Measurements from ENCODE around the gene TEDDM1. TPM values are rescaled to one million over a fixed set of nuclear protein-coding genes. Genes with fewer than 3 reads are reported as not detected.

TEDDM1 gene
- total and polyA plus RNA-seq, 2 donors, result 0.02 TPM; not detected in 1

GRCh38 chr1:182374101-182374834, 26.2 kb downstream of the TEDDM1 start:
- no peaks in the 10 kb centered on the region for H3K9me3 ChIP-seq (ENCODE audit: control insufficient read depth in 2 of 2, insufficient read depth in 1 of 2, low read length in 1 of 2)
- WGBS, result 94% methylated on average over 5 of the region's 5 CpGs
- no peak overlapping the region for H3K27ac ChIP-seq (ENCODE audit: low read depth in 1 of 2, low read length in 1 of 2)
- H3K27me3 ChIP-seq (ENCODE audit: control insufficient read depth in 2 of 2, insufficient read depth in 1 of 2, low read length in 1 of 2), result no peaks in the 10 kb centered on the region
- no peaks in the 10 kb centered on the region for H3K36me3 ChIP-seq (ENCODE audit: control insufficient read depth in 2 of 2, insufficient read depth in 2 of 2, low read length in 1 of 2)
- no peak overlapping the region for H3K4me3 ChIP-seq (ENCODE audit: low read length in 2 of 2)
- no peaks in the 10 kb centered on the region for H3K4me1 ChIP-seq (ENCODE audit: control insufficient read depth in 2 of 2, insufficient read depth in 2 of 2, low read length in 2 of 2)
- DNase-seq (ENCODE audit: low read depth in 6 of 9, low spot score in 9 of 9), result no peak

- Histone ChIP-seq H3K9me3 (ENCODE audit: control insufficient read depth in 2 of 2, insufficient read depth in 1 of 2, low read length in 1 of 2) (no peaks in the 10 kb centered on the region), H3K27ac (ENCODE audit: low read depth in 1 of 2, low read length in 1 of 2) (no peak overlapping the region), H3K36me3 (ENCODE audit: control insufficient read depth in 2 of 2, insufficient read depth in 2 of 2, low read length in 1 of 2) (no peaks in the 10 kb centered on the region), H3K27me3 (ENCODE audit: control insufficient read depth in 2 of 2, insufficient read depth in 1 of 2, low read length in 1 of 2) (no peaks in the 10 kb centered on the region), H3K4me1 (ENCODE audit: control insufficient read depth in 2 of 2, insufficient read depth in 2 of 2, low read length in 2 of 2) (no peaks in the 10 kb centered on the region), H3K4me3 (ENCODE audit: low read length in 2 of 2) (no peak overlapping the region)
- 64% methylated on average over 3 of the region's 3 CpGs for WGBS
- no peak for DNase-seq (ENCODE audit: low read depth in 6 of 9, low spot score in 9 of 9)
These were observed 29.9 kb downstream of the TEDDM1 start for GRCh38 chr1:182370532-182370931.

DNA sequence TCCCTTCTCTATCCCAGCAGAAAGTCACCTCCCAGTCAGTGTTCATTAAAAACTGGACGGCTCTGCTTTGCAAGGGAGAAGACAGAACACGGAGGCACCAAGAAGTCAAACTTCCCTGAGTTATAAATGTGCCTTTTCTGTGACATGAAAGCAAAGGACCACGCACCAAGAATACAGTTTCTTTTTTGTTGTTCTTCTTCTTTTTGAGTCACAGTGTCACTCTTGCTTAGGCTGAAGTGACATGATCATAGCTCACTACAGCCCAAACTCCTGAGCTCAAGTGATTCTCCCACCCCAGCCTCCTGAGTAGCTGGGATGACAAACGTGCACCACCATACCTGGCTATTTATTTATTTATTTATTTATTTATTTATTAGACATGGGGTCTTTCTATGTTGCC, 31.6 kb downstream of the TEDDM1 start:
- H3K36me3 ChIP-seq (ENCODE audit: control insufficient read depth in 2 of 2, insufficient read depth in 2 of 2, low read length in 1 of 2), result no peaks in the 10 kb centered on the region
- no peak overlapping the region for H3K27ac ChIP-seq (ENCODE audit: low read depth in 1 of 2, low read length in 1 of 2)
- no peaks in the 10 kb centered on the region for H3K9me3 ChIP-seq (ENCODE audit: control insufficient read depth in 2 of 2, insufficient read depth in 1 of 2, low read length in 1 of 2)
- 89% methylated on average over 4 of the region's 4 CpGs for WGBS
- H3K4me1 ChIP-seq (ENCODE audit: control insufficient read depth in 2 of 2, insufficient read depth in 2 of 2, low read length in 2 of 2), result no peaks in the 10 kb centered on the region
- DNase-seq (ENCODE audit: low read depth in 6 of 9, low spot score in 9 of 9), result no peak
- H3K27me3 ChIP-seq (ENCODE audit: control insufficient read depth in 2 of 2, insufficient read depth in 1 of 2, low read length in 1 of 2), result no peaks in the 10 kb centered on the region
- no peak overlapping the region for H3K4me3 ChIP-seq (ENCODE audit: low read length in 2 of 2)

DNA sequence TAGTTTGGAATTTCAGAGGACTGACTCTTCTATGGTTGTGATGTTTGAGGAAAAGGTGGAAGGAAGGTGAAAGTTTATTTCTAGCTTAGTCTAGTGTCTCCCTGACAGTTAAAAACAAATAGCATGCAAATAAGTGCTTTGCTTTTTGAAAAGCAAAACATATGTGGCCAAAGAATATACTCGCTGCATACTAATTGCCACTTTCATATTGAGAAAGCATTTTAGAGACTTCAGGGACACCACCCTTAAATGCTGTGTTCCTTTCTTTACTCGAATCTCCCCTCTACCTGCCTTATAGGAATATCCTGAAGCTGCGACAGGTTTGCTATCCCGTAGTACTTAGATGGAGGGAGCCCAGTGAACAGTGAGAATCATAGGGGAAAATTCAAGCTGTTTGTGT, 32.1 kb downstream of the TEDDM1 start:
- Histone ChIP-seq H3K4me1 (ENCODE audit: control insufficient read depth in 2 of 2, insufficient read depth in 2 of 2, low read length in 2 of 2) (no peaks in the 10 kb centered on the region), H3K27ac (ENCODE audit: low read depth in 1 of 2, low read length in 1 of 2) (no peak overlapping the region), H3K36me3 (ENCODE audit: control insufficient read depth in 2 of 2, insufficient read depth in 2 of 2, low read length in 1 of 2) (no peaks in the 10 kb centered on the region), H3K4me3 (ENCODE audit: low read length in 2 of 2) (no peak overlapping the region), H3K9me3 (ENCODE audit: control insufficient read depth in 2 of 2, insufficient read depth in 1 of 2, low read length in 1 of 2) (no peaks in the 10 kb centered on the region), H3K27me3 (ENCODE audit: control insufficient read depth in 2 of 2, insufficient read depth in 1 of 2, low read length in 1 of 2) (no peaks in the 10 kb centered on the region)
- WGBS, result 92% methylated on average over 4 of the region's 4 CpGs
- no peak for DNase-seq (ENCODE audit: low read depth in 6 of 9, low spot score in 9 of 9)

- H3K4me3 ChIP-seq (ENCODE audit: low read length in 2 of 2), result no peak overlapping the region
- H3K27ac ChIP-seq (ENCODE audit: low read depth in 1 of 2, low read length in 1 of 2), result no peak overlapping the region
- no peak for DNase-seq (ENCODE audit: low read depth in 6 of 9, low spot score in 9 of 9)
- H3K36me3 ChIP-seq (ENCODE audit: control insufficient read depth in 2 of 2, insufficient read depth in 2 of 2, low read length in 1 of 2), result no peaks in the 10 kb centered on the region
- H3K9me3 ChIP-seq (ENCODE audit: control insufficient read depth in 2 of 2, insufficient read depth in 1 of 2, low read length in 1 of 2), result no peaks in the 10 kb centered on the region
- H3K4me1 ChIP-seq (ENCODE audit: control insufficient read depth in 2 of 2, insufficient read depth in 2 of 2, low read length in 2 of 2), result no peaks in the 10 kb centered on the region
- no peaks in the 10 kb centered on the region for H3K27me3 ChIP-seq (ENCODE audit: control insufficient read depth in 2 of 2, insufficient read depth in 1 of 2, low read length in 1 of 2)
- WGBS, result 94% methylated on average over 2 of the region's 2 CpGs
These were observed 32.5 kb downstream of the TEDDM1 start for GRCh38 chr1:182367926-182368325.

GRCh38 chr1:182366596-182366995, 33.9 kb downstream of the TEDDM1 start:
- no peaks in the 10 kb centered on the region for H3K9me3 ChIP-seq (ENCODE audit: control insufficient read depth in 2 of 2, insufficient read depth in 1 of 2, low read length in 1 of 2)
- 96% methylated on average over 2 of the region's 2 CpGs for WGBS

DNA sequence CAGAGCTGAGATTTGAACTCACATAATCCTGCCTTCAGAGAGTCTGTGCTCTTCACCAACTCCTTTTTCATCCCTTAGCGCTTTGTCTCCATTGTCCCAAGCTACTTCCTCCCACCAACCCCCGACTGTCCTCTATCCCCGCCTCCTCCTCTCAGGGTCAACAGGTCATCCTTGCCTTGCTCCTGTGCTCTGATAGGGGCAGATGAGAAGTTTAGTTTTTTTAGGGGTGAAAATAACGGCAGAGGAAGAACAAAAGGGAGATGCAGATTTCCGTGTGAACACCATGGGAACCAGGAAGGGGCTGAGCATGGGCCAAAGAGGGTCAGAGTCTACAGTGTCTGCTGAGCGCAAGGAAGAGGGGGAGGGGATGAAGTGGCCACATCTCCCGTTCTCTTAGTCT, 40.8 kb downstream of the TEDDM1 start:
- Histone ChIP-seq H3K27ac (ENCODE audit: low read depth in 1 of 2, low read length in 1 of 2) (no peak overlapping the region), H3K27me3 (ENCODE audit: control insufficient read depth in 2 of 2, insufficient read depth in 1 of 2, low read length in 1 of 2) (no peaks in the 10 kb centered on the region), H3K4me3 (ENCODE audit: low read length in 2 of 2) (no peak overlapping the region), H3K4me1 (ENCODE audit: control insufficient read depth in 2 of 2, insufficient read depth in 2 of 2, low read length in 2 of 2) (peaks cover 11 to 14% of the 10 kb centered on the region in 2 donors), H3K36me3 (ENCODE audit: control insufficient read depth in 2 of 2, insufficient read depth in 2 of 2, low read length in 1 of 2) (no peaks in the 10 kb centered on the region), H3K9me3 (ENCODE audit: control insufficient read depth in 2 of 2, insufficient read depth in 1 of 2, low read length in 1 of 2) (no peaks in the 10 kb centered on the region)
- 83% methylated on average over 7 of the region's 7 CpGs for WGBS
- no peak for DNase-seq (ENCODE audit: low read depth in 6 of 9, low spot score in 9 of 9)

More at GRCh38 chr1:182366596-182366995, 33.9 kb downstream of the TEDDM1 start:
- H3K27me3 ChIP-seq (ENCODE audit: control insufficient read depth in 2 of 2, insufficient read depth in 1 of 2, low read length in 1 of 2), result no peaks in the 10 kb centered on the region
- H3K4me1 ChIP-seq (ENCODE audit: control insufficient read depth in 2 of 2, insufficient read depth in 2 of 2, low read length in 2 of 2), result no peaks in the 10 kb centered on the region
- no peak for DNase-seq (ENCODE audit: low read depth in 6 of 9, low spot score in 9 of 9)
- H3K36me3 ChIP-seq (ENCODE audit: control insufficient read depth in 2 of 2, insufficient read depth in 2 of 2, low read length in 1 of 2), result no peaks in the 10 kb centered on the region
- H3K27ac ChIP-seq (ENCODE audit: low read depth in 1 of 2, low read length in 1 of 2), result no peak overlapping the region
- no peak overlapping the region for H3K4me3 ChIP-seq (ENCODE audit: low read length in 2 of 2)

GRCh38 chr1:182357913-182358312, 42.6 kb downstream of the TEDDM1 start:
- H3K27me3 ChIP-seq (ENCODE audit: control insufficient read depth in 2 of 2, insufficient read depth in 1 of 2, low read length in 1 of 2), result no peaks in the 10 kb centered on the region
- no peaks in the 10 kb centered on the region for H3K36me3 ChIP-seq (ENCODE audit: control insufficient read depth in 2 of 2, insufficient read depth in 2 of 2, low read length in 1 of 2)
- peaks cover 11 to 14% of the 10 kb centered on the region in 2 donors for H3K4me1 ChIP-seq (ENCODE audit: control insufficient read depth in 2 of 2, insufficient read depth in 2 of 2, low read length in 2 of 2)
- H3K9me3 ChIP-seq (ENCODE audit: control insufficient read depth in 2 of 2, insufficient read depth in 1 of 2, low read length in 1 of 2), result no peaks in the 10 kb centered on the region
- no peak overlapping the region for H3K27ac ChIP-seq (ENCODE audit: low read depth in 1 of 2, low read length in 1 of 2)
- WGBS, result 67% methylated on average over 4 of the region's 4 CpGs
- H3K4me3 ChIP-seq (ENCODE audit: low read length in 2 of 2), result no peak overlapping the region
- peak in 1 of 9 donors; percentile 3 for DNase-seq (ENCODE audit: low read depth in 6 of 9, low spot score in 9 of 9)

GRCh38 chr1:182357171-182357570, 43.3 kb downstream of the TEDDM1 start:
- no peak overlapping the region for H3K4me3 ChIP-seq (ENCODE audit: low read length in 2 of 2)
- H3K27ac ChIP-seq (ENCODE audit: low read depth in 1 of 2, low read length in 1 of 2), result no peak overlapping the region
- H3K9me3 ChIP-seq (ENCODE audit: control insufficient read depth in 2 of 2, insufficient read depth in 1 of 2, low read length in 1 of 2), result no peaks in the 10 kb centered on the region
- peak in 5 of 9 donors; percentile 5 to 40 (median 13) for DNase-seq (ENCODE audit: low read depth in 6 of 9, low spot score in 9 of 9)
- 70% methylated on average over 2 of the region's 2 CpGs for WGBS
- H3K36me3 ChIP-seq (ENCODE audit: control insufficient read depth in 2 of 2, insufficient read depth in 2 of 2, low read length in 1 of 2), result no peaks in the 10 kb centered on the region
- H3K4me1 ChIP-seq (ENCODE audit: control insufficient read depth in 2 of 2, insufficient read depth in 2 of 2, low read length in 2 of 2), result peaks cover 11 to 14% of the 10 kb centered on the region in 2 donors
- H3K27me3 ChIP-seq (ENCODE audit: control insufficient read depth in 2 of 2, insufficient read depth in 1 of 2, low read length in 1 of 2), result no peaks in the 10 kb centered on the region
